H1 (cell line): ENCODE data around the gene FHIT. TPM values are rescaled to one million over a fixed set of nuclear protein-coding genes. Genes with fewer than 3 reads are reported as not detected.

Experiments
- CTCF ChIA-PET: fragments of 300-600 bp; sonication (Branson Sonifier 250); formaldehyde crosslinking; loops from one replicate; lab custom pipeline; 2021; ENCODE audit not compliant: partially characterized antibody; lab: Charles Lee
- POLR2A ChIA-PET: fragments of 300-600 bp; sonication (Branson Sonifier 250); formaldehyde crosslinking; loops from one replicate; lab custom pipeline; 2021; ENCODE audit warnings: inconsistent platforms; ENCODE audit not compliant: partially characterized antibody; lab: Charles Lee
- DNase-seq, 2 experiments: peaks; one replicate each; pipeline versions ENCODE4 v3.0.0 to v3.0.0-alpha.2; 2010 to 2022; ENCODE audit warnings: low spot score in 2 of 2, low read depth in 1 of 2, mixed read lengths in 1 of 2
- FAIRE-seq: peaks from 2 replicates; lab custom pipeline; 2011; peaks lifted over from hg19 to GRCh38; lab: Jason Lieb, UNC
- H2AFZ ChIP-seq: 2 replicates; pipeline ENCODE4 v1.8.1; 2012; ENCODE audit warnings: low read length, inconsistent platforms
- H2AK5ac ChIP-seq: 2 replicates; pipeline ENCODE4 v1.6.1; 2013; ENCODE audit warnings: low read depth, low read length
- H2BK120ac ChIP-seq: replicated peaks from 2 replicates; pipeline ENCODE3; 2013; ENCODE audit warnings: low read depth, low read length, inconsistent platforms
- H2BK12ac ChIP-seq: 2 replicates; pipeline ENCODE4 v1.6.1; 2013; ENCODE audit warnings: low read depth, low read length
- H2BK15ac ChIP-seq: 2 replicates; pipeline ENCODE4 v1.6.1; 2013; ENCODE audit warnings: low read length
- H2BK20ac ChIP-seq: 2 replicates; pipeline ENCODE4 v1.6.1; 2013; ENCODE audit warnings: low read length
- H2BK5ac ChIP-seq: 2 replicates; pipeline ENCODE4 v1.6.1; 2013; ENCODE audit warnings: low read depth, low read length
- H3K14ac ChIP-seq: 2 replicates; pipeline ENCODE4 v1.6.1; 2013; ENCODE audit warnings: inconsistent platforms; ENCODE audit not compliant: insufficient read length
- H3K18ac ChIP-seq: 2 replicates; pipeline ENCODE4 v1.6.1; 2013; ENCODE audit warnings: low read length; ENCODE audit errors: extremely low read depth
- H3K23ac ChIP-seq: 2 replicates; pipeline ENCODE4 v1.6.1; 2013; ENCODE audit warnings: inconsistent platforms; ENCODE audit not compliant: insufficient read length
- H3K23me2 ChIP-seq: 2 replicates; pipeline ENCODE4 v1.6.1; 2013; ENCODE audit warnings: low read depth, low read length
- H3K27ac ChIP-seq: 2 replicates; pipeline ENCODE4 v1.6.1; 2011; ENCODE audit warnings: low read depth, low read length, inconsistent platforms
- H3K27me3 ChIP-seq, 4 experiments: replicated peaks in 1 of 4; 1 replicate in 1 of 4; 2 replicates in 3 of 4; pipeline versions ENCODE4 v1.6.1 to v1.8.1; 2011 to 2013; ENCODE audit warnings: low read length in 3 of 4, mild to moderate bottlenecking in 3 of 4, inconsistent platforms in 2 of 4, mixed read lengths in 2 of 4, moderate library complexity in 1 of 4; ENCODE audit not compliant: control insufficient read depth in 3 of 4, insufficient read depth in 3 of 4; ENCODE audit errors: extremely low read depth in 1 of 4
- H3K36me3 ChIP-seq, 4 experiments: 2 replicates each; pipeline versions ENCODE4 v1.6.1 to v1.8.1; 2011 to 2013; ENCODE audit warnings: mild to moderate bottlenecking in 4 of 4, low read length in 3 of 4, moderate library complexity in 2 of 4, control low read depth in 1 of 4, inconsistent platforms in 1 of 4; ENCODE audit not compliant: insufficient read depth in 4 of 4, control insufficient read depth in 2 of 4
- H3K4ac ChIP-seq: replicated peaks from 2 replicates; pipeline ENCODE3; 2013; ENCODE audit warnings: low read length, low read depth, mixed read lengths, inconsistent platforms; ENCODE audit not compliant: insufficient read length
- H3K4me1 ChIP-seq, 4 experiments: replicated peaks in 1 of 4; 1 replicate in 1 of 4; 2 replicates in 3 of 4; pipeline versions ENCODE4 v1.6.1 to v1.8.1; 2011 to 2013; ENCODE audit warnings: low read length in 3 of 4, inconsistent platforms in 2 of 4, mixed read lengths in 1 of 4; ENCODE audit not compliant: insufficient read depth in 4 of 4, control insufficient read depth in 3 of 4
- H3K4me2 ChIP-seq, 2 experiments: 2 replicates each; pipeline versions ENCODE4 v1.6.1 to v1.8.1; 2011 to 2013; ENCODE audit warnings: low read depth in 2 of 2, low read length in 2 of 2, control low read depth in 1 of 2, inconsistent platforms in 1 of 2, mild to moderate bottlenecking in 1 of 2; ENCODE audit not compliant: insufficient read depth in 1 of 2
- H3K4me3 ChIP-seq, 4 experiments: fragments of 200-600, 300-600 bp in 1 of 4; sonication (generic), shearing (Covaris generic), sonication (Bioruptor Twin) in 1 of 4; 2 replicates each; pipeline versions ENCODE4 v1.5.1 to v1.8.1; 2011 to 2016; ENCODE audit warnings: low read length in 4 of 4, low read depth in 3 of 4, control low read depth in 2 of 4, inconsistent platforms in 2 of 4, mild to moderate bottlenecking in 2 of 4, mixed read lengths in 1 of 4, moderate library complexity in 1 of 4; ENCODE audit not compliant: insufficient read depth in 2 of 4; ENCODE audit errors: extremely low read depth in 1 of 4
- H3K56ac ChIP-seq: replicated peaks from 2 replicates; pipeline ENCODE3; 2013; ENCODE audit warnings: low read depth, mild to moderate bottlenecking, mixed read lengths, low read length, inconsistent platforms; ENCODE audit not compliant: insufficient read length
- H3K79me1 ChIP-seq: 2 replicates; pipeline ENCODE4 v1.6.1; 2013; ENCODE audit warnings: low read depth, low read length, control low read depth
- H3K79me2 ChIP-seq, 2 experiments: 2 replicates each; pipeline versions ENCODE4 v1.6.1 to v1.8.1; 2012 to 2013; ENCODE audit warnings: low read length in 2 of 2, mild to moderate bottlenecking in 2 of 2, inconsistent platforms in 1 of 2; ENCODE audit not compliant: insufficient read depth in 2 of 2, control insufficient read depth in 1 of 2
- H3K9ac ChIP-seq, 4 experiments: replicated peaks in 1 of 4; 1 replicate in 1 of 4; 2 replicates in 3 of 4; pipeline versions ENCODE4 v1.6.1 to v1.8.1; 2011 to 2013; ENCODE audit warnings: low read depth in 3 of 4, low read length in 3 of 4, control low read depth in 2 of 4, mild to moderate bottlenecking in 2 of 4, moderate library complexity in 2 of 4, inconsistent platforms in 1 of 4; ENCODE audit errors: extremely low read depth in 1 of 4
- H3K9me3 ChIP-seq, 2 experiments: 2 replicates each; pipeline versions ENCODE4 v1.6.1 to v1.8.1; 2012 to 2013; ENCODE audit warnings: mild to moderate bottlenecking in 2 of 2, moderate library complexity in 2 of 2, control low read depth in 1 of 2, inconsistent platforms in 1 of 2, low read depth in 1 of 2, low read length in 1 of 2, mixed read lengths in 1 of 2; ENCODE audit not compliant: insufficient read depth in 2 of 2
- H4K20me1 ChIP-seq, 2 experiments: replicated peaks in 1 of 2; 2 replicates each; pipeline versions ENCODE3 to v1.8.1; 2011 to 2013; ENCODE audit warnings: inconsistent platforms in 2 of 2, low read length in 2 of 2, mild to moderate bottlenecking in 1 of 2; ENCODE audit not compliant: insufficient read depth in 2 of 2, control insufficient read depth in 1 of 2
- H4K5ac ChIP-seq: 2 replicates; pipeline ENCODE4 v1.6.1; 2013; ENCODE audit warnings: low read length, low read depth, mixed read lengths, inconsistent platforms; ENCODE audit not compliant: insufficient read length
- H4K8ac ChIP-seq: 2 replicates; pipeline ENCODE4 v1.8.0; 2013; ENCODE audit warnings: mild to moderate bottlenecking, moderate library complexity, low read length, inconsistent platforms; ENCODE audit not compliant: insufficient read depth; ENCODE audit errors: extremely low read depth
- H4K91ac ChIP-seq: replicated peaks from 2 replicates; pipeline ENCODE3; 2013; ENCODE audit warnings: low read length, mixed read lengths, inconsistent platforms; ENCODE audit not compliant: insufficient read length
- BACH1 ChIP-seq: IDR thresholded peaks from 2 replicates; pipeline ENCODE4 v1.6.1; 2012; ENCODE audit warnings: low read length, improper control_type of control experiment
- CHD1 ChIP-seq: IDR thresholded peaks from 2 replicates; pipeline ENCODE4 v1.6.1; 2012; ENCODE audit warnings: low read depth, low read length, improper control_type of control experiment
- CTBP2 ChIP-seq: IDR thresholded peaks from 2 replicates; pipeline ENCODE4 v1.7.0; 2011; ENCODE audit warnings: borderline replicate concordance, mild to moderate bottlenecking, moderate library complexity, mixed read lengths, low read length; ENCODE audit not compliant: insufficient read depth, insufficient read length
- KDM4A ChIP-seq: IDR thresholded peaks from one replicate; pipeline ENCODE4 v1.7.1; 2012; ENCODE audit warnings: low read depth, mild to moderate bottlenecking, moderate library complexity, low read length, inconsistent platforms; ENCODE audit not compliant: severe bottlenecking
- KDM5A ChIP-seq: fragments of 200-600 bp; IDR thresholded peaks from 2 replicates; pipeline ENCODE4 v1.7.1; 2012; ENCODE audit warnings: mild to moderate bottlenecking, low read length, inconsistent platforms, mixed read lengths
- RBBP5 ChIP-seq: IDR thresholded peaks from 2 replicates; pipeline ENCODE4 v1.7.1; 2012; ENCODE audit warnings: low read depth, mild to moderate bottlenecking, inconsistent platforms, low read length, moderate library complexity, borderline replicate concordance
- RXRA ChIP-seq: IDR thresholded peaks from 2 replicates; pipeline ENCODE4 v1.6.1; 2011; ENCODE audit warnings: low read depth, mild to moderate bottlenecking, low read length, moderate library complexity; ENCODE audit not compliant: insufficient read depth
- SAP30 ChIP-seq: fragments of 300-600 bp; sonication (generic); IDR thresholded peaks from 2 replicates; pipeline ENCODE4 v1.7.1; 2012; ENCODE audit warnings: low read length, moderate library complexity, mild to moderate bottlenecking, inconsistent platforms; ENCODE audit not compliant: insufficient read depth, insufficient replicate concordance
- SIX5 ChIP-seq: IDR thresholded peaks from 2 replicates; pipeline ENCODE4 v1.6.1; 2011; ENCODE audit warnings: mild to moderate bottlenecking, low read depth, low read length
- SRF ChIP-seq: IDR thresholded peaks from 2 replicates; pipeline ENCODE4 v1.6.1; 2011; ENCODE audit warnings: mild to moderate bottlenecking, low read depth, low read length, moderate library complexity
- TCF12 ChIP-seq: IDR thresholded peaks from 2 replicates; pipeline ENCODE4 v1.6.1; 2011; ENCODE audit warnings: low read depth, mild to moderate bottlenecking, low read length
- WGBS, 2 experiments: shearing (Covaris generic) in 1 of 2; methylation state at CpG; one replicate each; pipeline versions ENCODE4 v1.1.6 to v1.1.7; 2013 to 2015; ENCODE audit warnings: low lambda C conversion rate in 2 of 2, mixed read lengths in 2 of 2, inconsistent platforms in 1 of 2, low coverage in 1 of 2, missing lambda C conversion rate in 1 of 2; ENCODE audit not compliant: insufficient replicate concordance in 2 of 2, insufficient coverage in 1 of 2, insufficient read length in 1 of 2; ENCODE audit errors: extremely low coverage in 1 of 2, missing lambda C conversion rate in 1 of 2; 5-methylcytosine and 5-hydroxymethylcytosine counted together
- polyA plus RNA-seq, 7 experiments: library from polyadenylated mRNA; depleted of rRNA in 3 of 7; stranded (reverse) in 5 of 7; unstranded in 2 of 7; fragments of >200 nt in 5 of 7; fragments of 200-250 nt in 2 of 7; gene quantifications; 1 replicate in 5 of 7; 2 replicates in 1 of 7; 4 replicates in 1 of 7; pipeline versions ENCODE4 v1.2.1 to v1.2.3, GENCODE V29; 2011 to 2013; ENCODE audit warnings: missing spikeins in 2 of 7, mixed read lengths in 2 of 7
- total RNA-seq: library from RNA; stranded (reverse); fragmentation: NEBNext Ultra II Directional; extraction: Animal tissue kit (Norgen Biotek cat#: 25700); gene quantifications from 2 replicates; pipeline ENCODE4 v1.2.1, GENCODE V29; 2021
- TF ChIP-seq, protein P1 (sequence below): IDR thresholded peaks from 2 replicates; pipeline ENCODE4 v1.6.1; 2012; ENCODE audit warnings: inconsistent platforms

The FHIT gene
- total and polyA plus RNA-seq, 2 of the 8 experiments (the other 6 are each of a cell fraction or from before 2014, with no cell fraction given) = 1.2 to 3.2 TPM

DNA sequence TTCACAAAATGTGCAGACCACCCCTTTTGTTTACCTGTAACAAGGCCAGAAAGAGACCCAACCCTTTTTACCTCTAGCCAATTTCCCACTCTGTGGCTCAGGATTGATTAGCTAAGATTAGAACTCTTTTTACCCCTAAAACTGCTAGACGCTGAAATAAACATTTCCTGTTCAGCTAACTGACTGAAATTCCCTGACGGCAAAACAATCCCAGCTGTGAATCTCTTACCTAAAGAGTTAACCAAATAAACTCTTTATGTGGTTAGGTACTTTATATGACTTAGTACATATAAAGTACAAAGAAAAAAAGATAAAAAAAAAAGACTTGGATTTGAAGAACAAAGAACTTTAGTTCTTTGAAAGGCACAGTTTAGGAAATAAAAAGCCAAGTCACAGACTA lies 988.7 kb downstream of the FHIT start:
- Histone ChIP-seq H4K5ac (no peak overlapping the region), H4K91ac (no peak overlapping the region), H3K36me3 (no peaks in the 10 kb centered on the region), H2BK15ac (no peak overlapping the region)
- TF ChIP-seq SIX5 = no peak
- no peak for TF ChIP-seq RBBP5
- TF ChIP-seq KDM5A = no peak
- no peak for TF ChIP-seq KDM4A
- TF ChIP-seq SAP30 = no peak
- TF ChIP-seq RXRA = no peak
- TF ChIP-seq BACH1 = no peak
- TF ChIP-seq, protein P1, sequence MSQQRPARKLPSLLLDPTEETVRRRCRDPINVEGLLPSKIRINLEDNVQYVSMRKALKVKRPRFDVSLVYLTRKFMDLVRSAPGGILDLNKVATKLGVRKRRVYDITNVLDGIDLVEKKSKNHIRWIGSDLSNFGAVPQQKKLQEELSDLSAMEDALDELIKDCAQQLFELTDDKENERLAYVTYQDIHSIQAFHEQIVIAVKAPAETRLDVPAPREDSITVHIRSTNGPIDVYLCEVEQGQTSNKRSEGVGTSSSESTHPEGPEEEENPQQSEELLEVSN = no peak
- no peak for TF ChIP-seq SRF
- no peak for TF ChIP-seq CHD1
- no peak for TF ChIP-seq CTBP2
- no peak for TF ChIP-seq TCF12
- TF ChIP-seq, all 59 proteins: peak for 0
- Histone ChIP-seq H2AK5ac (no peak overlapping the region), H3K18ac (no peak overlapping the region), H2AFZ (no peak overlapping the region), H3K9ac (no peak overlapping the region), H3K23ac (no peak overlapping the region), H3K4ac (no peak overlapping the region), H4K20me1 (no peaks in the 10 kb centered on the region), H3K4me3 (no peak overlapping the region), H3K4me1 (no peaks in the 10 kb centered on the region), H3K79me1 (no peaks in the 10 kb centered on the region), H3K23me2 (no peaks in the 10 kb centered on the region), H3K56ac (no peak overlapping the region), H3K4me2 (no peak overlapping the region), H2BK5ac (no peak overlapping the region), H2BK12ac (no peak overlapping the region), H3K27ac (no peak overlapping the region), H3K79me2 (no peaks in the 10 kb centered on the region), H3K27me3 (no peaks in the 10 kb centered on the region), H2BK20ac (no peak overlapping the region), H3K9me3 (no peaks in the 10 kb centered on the region), H4K8ac (no peak overlapping the region), H2BK120ac (no peak overlapping the region), H3K14ac (no peak overlapping the region)
- no peak for FAIRE-seq
- no peak for DNase-seq
- WGBS, 2 experiments = 91% methylated on average over 2 of the region's 2 CpGs; no CpG with 5 or more reads in 1 of the 2 experiments
- ChIA-PET CTCF (no interaction called here), POLR2A (no interaction called here)
